IMR-90 (cell line): Measurements from ENCODE around the gene TEX261. TPM values are rescaled to one million over a fixed set of nuclear protein-coding genes. Genes with fewer than 3 reads are reported as not detected.

ENCODE experiments used
- ATAC-seq: fragments of 200-7000 bp; cut with Tn5 transposase; 2 replicates; pipeline ENCODE4 v1.9.1; 2020; ENCODE audit warnings: low read depth, mild to moderate bottlenecking, moderate library complexity
- BruUV-seq: library from RNA; stranded (reverse); fragments of 400-500 nt; replicated peaks from 2 replicates; lab custom pipeline; 2021; lab: Mats Ljungman, UMichigan
- CTCF ChIA-PET: fragments of 300-600 bp; formaldehyde crosslinking; extraction: SDS; loops from one replicate; lab custom pipeline; 2021; ENCODE audit warnings: antibody characterized with exemption; lab: Yijun Ruan, JAX
- POLR2A ChIA-PET: fragments of 300-600 bp; sonication (Branson Sonifier 250); formaldehyde crosslinking; loops from one replicate; lab custom pipeline; 2022; ENCODE audit warnings: antibody characterized with exemption; ENCODE audit not compliant: unreplicated experiment; lab: Charles Lee
- DNase-seq: peaks from one replicate; pipeline ENCODE4 v3.0.0; 2013
- H2AFZ ChIP-seq: replicated peaks from 2 replicates; pipeline ENCODE3; 2013; ENCODE audit warnings: low read length, mild to moderate bottlenecking; ENCODE audit not compliant: poor library complexity
- H2AK5ac ChIP-seq: 2 replicates; pipeline ENCODE4 v1.6.1; 2013; ENCODE audit warnings: low read depth, low read length, inconsistent platforms
- H2AK9ac ChIP-seq: replicated peaks from 2 replicates; pipeline ENCODE3; 2013; ENCODE audit warnings: mild to moderate bottlenecking, low read depth, low read length, moderate library complexity; ENCODE audit not compliant: poor library complexity
- H2BK120ac ChIP-seq: 2 replicates; pipeline ENCODE4 v1.6.1; 2013; ENCODE audit warnings: low read depth, low read length, inconsistent platforms
- H2BK15ac ChIP-seq: 3 replicates; pipeline ENCODE4 v1.6.1; 2013; ENCODE audit warnings: low read depth, low read length, inconsistent platforms
- H2BK20ac ChIP-seq: 2 replicates; pipeline ENCODE4 v1.6.1; 2013; ENCODE audit warnings: low read depth, mild to moderate bottlenecking, inconsistent platforms, low read length, moderate library complexity
- H2BK5ac ChIP-seq: 2 replicates; pipeline ENCODE4 v1.6.1; 2013; ENCODE audit warnings: mild to moderate bottlenecking, low read depth, low read length, inconsistent platforms; ENCODE audit not compliant: poor library complexity, severe bottlenecking
- H3K14ac ChIP-seq: replicated peaks from 2 replicates; pipeline ENCODE4 v1.6.1; 2013; ENCODE audit warnings: low read depth, low read length, inconsistent platforms
- H3K18ac ChIP-seq: 2 replicates; pipeline ENCODE4 v1.6.1; 2013; ENCODE audit warnings: low read depth, low read length, control low read depth
- H3K23ac ChIP-seq: 2 replicates; pipeline ENCODE4 v1.6.1; 2013; ENCODE audit warnings: low read depth, low read length, inconsistent platforms
- H3K27ac ChIP-seq: 2 replicates; pipeline ENCODE4 v1.5.1; 2013; ENCODE audit warnings: mild to moderate bottlenecking, control low read depth, low read length; ENCODE audit not compliant: insufficient read depth
- H3K27me3 ChIP-seq: 2 replicates; pipeline ENCODE4 v1.6.1; 2013; ENCODE audit warnings: low read length; ENCODE audit not compliant: control insufficient read depth, insufficient read depth
- H3K36me3 ChIP-seq: 2 replicates; pipeline ENCODE4 v1.6.1; 2013; ENCODE audit warnings: low read length, mixed read lengths; ENCODE audit not compliant: control insufficient read depth, insufficient read depth
- H3K4ac ChIP-seq: 2 replicates; pipeline ENCODE4 v1.6.1; 2013; ENCODE audit warnings: low read depth, low read length, inconsistent platforms
- H3K4me1 ChIP-seq: 2 replicates; pipeline ENCODE4 v1.6.1; 2013; ENCODE audit warnings: low read length, mixed read lengths; ENCODE audit not compliant: control insufficient read depth, insufficient read depth
- H3K4me2 ChIP-seq: 2 replicates; pipeline ENCODE4 v1.6.1; 2013; ENCODE audit warnings: low read depth, mild to moderate bottlenecking, control low read depth, low read length, moderate library complexity
- H3K4me3 ChIP-seq: 2 replicates; pipeline ENCODE4 v1.5.1; 2013; ENCODE audit warnings: low read depth, mild to moderate bottlenecking, control low read depth, low read length, moderate library complexity; ENCODE audit not compliant: insufficient read depth
- H3K56ac ChIP-seq: 2 replicates; pipeline ENCODE4 v1.6.1; 2013; ENCODE audit warnings: low read length, inconsistent platforms; ENCODE audit not compliant: insufficient read depth; ENCODE audit errors: extremely low read depth
- H3K79me1 ChIP-seq, 2 experiments: 2 replicates each; pipeline ENCODE4 v1.6.1; 2013; ENCODE audit warnings: low read length in 2 of 2, inconsistent platforms in 1 of 2, low read depth in 1 of 2
- H3K9ac ChIP-seq: 2 replicates; pipeline ENCODE4 v1.6.1; 2013; ENCODE audit warnings: low read depth, low read length, control low read depth
- H3K9me1 ChIP-seq: 2 replicates; pipeline ENCODE4 v1.6.1; 2013; ENCODE audit warnings: low read length, inconsistent platforms; ENCODE audit not compliant: insufficient read depth
- H3K9me3 ChIP-seq: 2 replicates; pipeline ENCODE4 v1.6.1; 2013; ENCODE audit warnings: low read length; ENCODE audit not compliant: control insufficient read depth, insufficient read depth
- H4K20me1 ChIP-seq: 2 replicates; pipeline ENCODE4 v1.6.1; 2013; ENCODE audit warnings: low read length, inconsistent platforms; ENCODE audit not compliant: insufficient read depth
- H4K5ac ChIP-seq: 2 replicates; pipeline ENCODE4 v1.6.1; 2013; ENCODE audit warnings: mild to moderate bottlenecking, low read depth, low read length, control low read depth
- H4K8ac ChIP-seq, 2 experiments: 2 replicates each; pipeline ENCODE4 v1.6.1; 2013; ENCODE audit warnings: low read depth in 2 of 2, low read length in 2 of 2, control low read depth in 1 of 2, inconsistent platforms in 1 of 2
- H4K91ac ChIP-seq: 2 replicates; pipeline ENCODE4 v1.6.1; 2013; ENCODE audit warnings: low read depth, low read length, inconsistent platforms; ENCODE audit not compliant: insufficient read depth
- BHLHE40 ChIP-seq: fragments of 150-350 bp; IDR thresholded peaks from 2 replicates; pipeline ENCODE4 v1.6.1; 2016; ENCODE audit warnings: mild to moderate bottlenecking, low read depth, low read length
- CEBPB ChIP-seq: IDR thresholded peaks from 2 replicates; pipeline ENCODE4 v1.6.1; 2012; ENCODE audit warnings: low read depth, low read length, improper control_type of control experiment
- CHD1 ChIP-seq: IDR thresholded peaks from 2 replicates; pipeline ENCODE4 v1.6.1; 2012; ENCODE audit warnings: low read depth, low read length, improper control_type of control experiment
- CTCF ChIP-seq: conservative IDR thresholded peaks from 2 replicates; pipeline ENCODE4 v1.5.1; 2012; ENCODE audit warnings: mild to moderate bottlenecking, low read depth, low read length, improper control_type of control experiment
- MAFK ChIP-seq: IDR thresholded peaks from 2 replicates; pipeline ENCODE4 v1.6.1; 2012; ENCODE audit warnings: low read depth, low read length, improper control_type of control experiment
- MAZ ChIP-seq: IDR thresholded peaks from 2 replicates; pipeline ENCODE4 v1.6.1; 2012; ENCODE audit warnings: low read depth, mild to moderate bottlenecking, low read length, improper control_type of control experiment, moderate library complexity, borderline replicate concordance
- MXI1 ChIP-seq: IDR thresholded peaks from 2 replicates; pipeline ENCODE4 v1.6.1; 2012; ENCODE audit warnings: low read depth, mild to moderate bottlenecking, low read length, moderate library complexity, borderline replicate concordance
- POLR2A ChIP-seq: IDR thresholded peaks from 2 replicates; pipeline ENCODE4 v1.6.1; 2012; ENCODE audit warnings: mild to moderate bottlenecking, low read depth, low read length
- RFX5 ChIP-seq: IDR thresholded peaks from 2 replicates; pipeline ENCODE4 v1.8.0; 2012; ENCODE audit warnings: low read depth, mild to moderate bottlenecking, low read length, moderate library complexity
- SMC3 ChIP-seq: fragments of 150-350 bp; IDR thresholded peaks from 2 replicates; pipeline ENCODE4 v1.6.1; 2016; ENCODE audit warnings: low read depth, mild to moderate bottlenecking, antibody characterized with exemption, low read length, moderate library complexity
- USF2 ChIP-seq: fragments of 150-350 bp; IDR thresholded peaks from 2 replicates; pipeline ENCODE4 v1.6.1; 2017; ENCODE audit warnings: mild to moderate bottlenecking, antibody characterized with exemption, low read length, low read depth
- WGBS, 2 experiments: methylation state at CpG; one replicate each; pipeline versions ENCODE4 v1.1.5 to v1.1.7; 2013; ENCODE audit warnings: missing lambda C conversion rate in 2 of 2; ENCODE audit not compliant: insufficient read length in 1 of 2; ENCODE audit errors: extremely low coverage in 2 of 2; 5-methylcytosine and 5-hydroxymethylcytosine counted together
- dilution Hi-C: fragments of 300-500 bp; cut with HindIII; formaldehyde crosslinking; loops from one replicate; pipeline ENCODE4 v1.14.3; 2018; ENCODE audit warnings: low sequenced_read_pairs; ENCODE audit not compliant: unreplicated experiment
- in situ Hi-C: fragments of 300-500 bp; cut with MboI; formaldehyde crosslinking; loops from 3 replicates; pipeline ENCODE4 v1.14.3; 2019; ENCODE audit warnings: low sequenced_read_pairs, inconsistent platforms, mixed read lengths
- intact Hi-C: fragments of 100-400 bp; cut with micrococcal nuclease; formaldehyde crosslinking; loops from 2 replicates; pipeline ENCODE4 v1.10.0; 2022
- polyA plus RNA-seq, 3 experiments: library from polyadenylated mRNA; depleted of rRNA; stranded (reverse); fragments of >200 nt; gene quantifications; 2 replicates each; pipeline ENCODE4 v1.2.3, GENCODE V29; 2012; ENCODE audit warnings: low replicate concordance in 1 of 3
- total RNA-seq: library from RNA; depleted of rRNA; stranded (reverse); fragments of >200 nt; gene quantifications from 2 replicates; pipeline ENCODE4 v1.2.3, GENCODE V29; 2012

TEX261 gene
- total and polyA plus RNA-seq, 2 of the 4 experiments (the other 2 are of a cell fraction) = 26.3 to 69.8 TPM

- H3K27ac ChIP-seq = peak overlapping the region; percentile 49
- TF ChIP-seq CHD1 = no peak
- TF ChIP-seq BHLHE40 = no peak
- no peak; the same call in 1 of the 2 replicates for TF ChIP-seq POLR2A
- no peak for TF ChIP-seq MXI1
- no peak for TF ChIP-seq MAFK
- TF ChIP-seq USF2 = no peak
- no peak for TF ChIP-seq MAZ
- TF ChIP-seq CTCF = no peak
- TF ChIP-seq RFX5 = no peak
- TF ChIP-seq SMC3 = no peak
- TF ChIP-seq CEBPB = no peak
- no peak overlapping the region for H2BK120ac ChIP-seq
- peak overlapping the region; percentile 90; the same call in 1 of the 2 replicates for H3K14ac ChIP-seq
- peak overlapping the region; percentile 100 for H2AFZ ChIP-seq
- peak overlapping the region; percentile 95 for H3K23ac ChIP-seq
- ChIA-PET POLR2A (no interaction called here), CTCF (no interaction called here)
- H2BK15ac ChIP-seq = no peak overlapping the region
- peak overlapping the region; percentile 97 for H2AK9ac ChIP-seq
- H3K4me1 ChIP-seq = peaks cover 11% of the 10 kb centered on the region
- no peaks in the 10 kb centered on the region for H3K27me3 ChIP-seq
- peak overlapping the region; percentile 74 for H3K4me3 ChIP-seq
- peak overlapping the region; percentile 97 for H3K9ac ChIP-seq
- intact Hi-C loops (loop anchor here (2.0 kb wide), 2 partner anchors 29 to 75 kb away; partner anchors contain the start of gene NAGK), in situ Hi-C loops (no loop called here), dilution Hi-C loops (no loop called here)
- peaks cover 18% of the 10 kb centered on the region for H3K36me3 ChIP-seq
- peaks cover 10% of the 10 kb centered on the region; the same call in 1 of the 2 replicates for H3K9me1 ChIP-seq
- WGBS, 2 experiments = 0% methylated on average over 16 of the region's 49 CpGs; no CpG with 5 or more reads in 1 of the 2 experiments
- peak overlapping the region; percentile 48 for H2AK5ac ChIP-seq
- BruUV-seq = no TSS peak
- ATAC-seq (peak; percentile 46), DNase-seq (peak; percentile 8)
- H2BK5ac ChIP-seq = peak overlapping the region; percentile 23
- peaks cover 21% of the 10 kb centered on the region for H4K20me1 ChIP-seq
- H3K79me1 ChIP-seq = peaks cover 18 to 32% of the 10 kb centered on the region in 2 experiments
- H4K8ac ChIP-seq = peak overlapping the region; percentile 15 to 73; a peak in 2 of 4 replicates
- peak overlapping the region; percentile 100 for H3K4me2 ChIP-seq
- H4K5ac ChIP-seq = no peak overlapping the region
- peak overlapping the region; percentile 48; the same call in 1 of the 2 replicates for H3K4ac ChIP-seq
- no peak overlapping the region for H4K91ac ChIP-seq
- no peak overlapping the region for H2BK20ac ChIP-seq
- peak overlapping the region; percentile 59; the same call in 1 of the 2 replicates for H3K56ac ChIP-seq
- H3K9me3 ChIP-seq = no peaks in the 10 kb centered on the region
- no peak overlapping the region for H3K18ac ChIP-seq
Observed at GRCh38 chr2:70994009-70994698, 519 bp downstream of the TEX261 start.
